ENCODE results near the gene SCUBE1.

Gene SCUBE1

DNA sequence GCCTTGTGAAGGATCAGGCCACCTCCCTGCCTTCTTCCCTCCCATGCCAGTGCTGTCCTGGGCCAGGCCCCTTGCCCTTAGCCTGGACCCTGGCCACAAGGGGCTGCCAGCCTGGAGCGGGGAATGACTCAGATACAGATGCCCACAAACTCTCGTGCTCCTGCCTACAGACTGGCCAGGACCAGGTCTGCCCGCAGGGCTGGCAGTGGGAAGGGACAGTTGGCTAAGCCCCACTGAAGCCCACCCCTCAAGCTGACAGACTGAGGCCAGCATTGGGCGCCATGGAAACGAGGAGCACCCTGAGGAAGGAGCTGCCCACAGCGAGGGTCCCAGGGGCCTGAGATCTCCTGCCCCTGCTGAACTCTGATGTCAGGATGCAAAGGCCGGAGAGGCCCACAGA, 14.1 kb downstream of the SCUBE1 start:
- H3K4me3 Mint-ChIP-seq = no peak overlapping the region
- H3K27ac Mint-ChIP-seq = no peak overlapping the region
- no peaks in the 10 kb centered on the region for H3K36me3 Mint-ChIP-seq
- peaks cover 6% of the 10 kb centered on the region for H3K27me3 Mint-ChIP-seq
- ATAC-seq (ENCODE audit: low read depth) (no peak), DNase-seq (ENCODE audit: low spot score in 2 of 2) (no peak)
- no peaks in the 10 kb centered on the region for H3K4me1 Mint-ChIP-seq
- H3K9me3 Mint-ChIP-seq = no peaks in the 10 kb centered on the region

DNA sequence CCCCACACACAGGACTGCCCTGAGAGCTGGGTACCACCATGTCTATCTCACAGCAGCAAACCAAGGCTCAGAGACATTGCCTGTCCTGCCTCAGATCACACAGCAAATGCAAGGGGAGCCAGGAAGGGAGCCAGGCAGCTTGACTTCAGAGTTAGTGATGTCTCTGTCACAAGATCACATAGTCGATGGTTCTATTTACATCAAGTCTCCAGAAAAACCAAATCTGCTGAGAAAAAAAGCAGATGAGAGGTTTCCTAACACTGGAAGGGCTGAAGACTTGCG, 16.1 kb downstream of the SCUBE1 start:
- Mint-ChIP-seq H3K9me3 (no peaks in the 10 kb centered on the region), H3K27ac (no peak overlapping the region), H3K27me3 (peaks cover 6% of the 10 kb centered on the region), H3K4me1 (no peaks in the 10 kb centered on the region), H3K36me3 (no peaks in the 10 kb centered on the region), H3K4me3 (no peak overlapping the region)
- ATAC-seq (ENCODE audit: low read depth) = no peak
- DNase-seq (ENCODE audit: low spot score in 2 of 2) = no peak

DNA sequence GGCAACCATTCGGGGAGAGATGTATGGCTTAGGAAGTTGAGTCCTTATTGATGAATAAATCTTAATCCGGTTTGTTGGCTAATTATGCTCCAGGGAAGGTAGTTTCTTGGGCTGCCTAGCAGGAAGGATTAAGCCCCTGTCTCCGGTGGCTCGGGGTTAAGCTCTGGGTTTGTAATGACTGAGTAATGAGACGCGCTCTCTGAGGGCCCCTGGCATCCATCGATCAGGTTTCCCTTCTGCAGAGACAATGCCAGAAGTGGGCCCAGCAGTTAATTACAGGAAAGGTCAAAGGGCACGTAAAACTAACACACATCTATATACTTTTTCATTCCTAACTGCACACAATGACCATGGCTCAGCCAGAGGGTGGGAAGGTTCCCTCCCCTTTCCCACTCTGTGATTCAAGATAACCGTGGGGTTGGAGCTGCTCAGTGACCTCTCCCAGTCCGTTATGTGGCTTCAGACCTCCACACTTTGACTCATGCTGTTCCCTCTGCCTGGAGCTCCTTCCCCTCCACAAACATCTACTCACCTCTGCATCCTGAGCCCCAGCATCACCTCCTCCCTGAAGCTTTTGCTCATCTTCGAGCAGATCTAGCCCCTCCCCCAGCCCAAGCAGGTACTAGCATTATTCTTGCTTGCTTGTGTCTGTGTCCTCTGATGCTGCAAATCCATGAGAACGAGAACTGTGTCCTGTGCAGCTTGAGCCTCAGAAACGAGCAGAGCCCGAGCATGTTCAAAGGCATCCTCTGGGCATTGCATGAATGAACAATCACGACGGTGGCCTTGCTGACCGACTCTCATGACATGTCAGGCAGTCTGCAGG, 16.6 kb downstream of the SCUBE1 start:
- Mint-ChIP-seq H3K27me3 (peaks cover 6% of the 10 kb centered on the region), H3K36me3 (no peaks in the 10 kb centered on the region), H3K4me3 (no peak overlapping the region), H3K4me1 (no peaks in the 10 kb centered on the region), H3K9me3 (no peaks in the 10 kb centered on the region), H3K27ac (no peak overlapping the region)
- no peak for ATAC-seq (ENCODE audit: low read depth)
- DNase-seq (ENCODE audit: low spot score in 2 of 2) = no peak

DNA sequence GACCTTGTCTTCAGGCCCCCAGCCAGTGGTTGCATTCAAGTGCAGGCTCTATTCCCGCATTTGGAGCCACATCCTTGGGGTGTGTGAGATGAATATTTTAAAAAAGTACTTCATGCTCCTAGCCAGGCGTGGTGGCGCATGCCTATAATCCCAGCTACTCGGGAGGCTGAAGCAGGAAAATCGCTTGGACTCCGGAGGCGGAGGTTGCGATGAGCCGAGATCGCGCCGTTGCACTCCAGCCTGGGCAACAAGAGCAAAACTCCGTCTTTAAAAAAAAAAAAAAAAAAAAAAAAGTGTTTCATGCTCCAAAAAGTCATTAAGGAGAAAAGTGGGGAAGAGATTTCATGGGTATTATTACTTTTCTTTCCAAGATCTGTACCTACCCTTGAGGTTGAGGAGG, 18.0 kb downstream of the SCUBE1 start:
- Mint-ChIP-seq H3K4me1 (peaks cover 4% of the 10 kb centered on the region), H3K4me3 (no peak overlapping the region), H3K9me3 (no peaks in the 10 kb centered on the region), H3K27ac (no peak overlapping the region), H3K27me3 (peaks cover 6% of the 10 kb centered on the region), H3K36me3 (no peaks in the 10 kb centered on the region)
- DNase-seq (ENCODE audit: low spot score in 2 of 2) (no peak), ATAC-seq (ENCODE audit: low read depth) (no peak)

DNA sequence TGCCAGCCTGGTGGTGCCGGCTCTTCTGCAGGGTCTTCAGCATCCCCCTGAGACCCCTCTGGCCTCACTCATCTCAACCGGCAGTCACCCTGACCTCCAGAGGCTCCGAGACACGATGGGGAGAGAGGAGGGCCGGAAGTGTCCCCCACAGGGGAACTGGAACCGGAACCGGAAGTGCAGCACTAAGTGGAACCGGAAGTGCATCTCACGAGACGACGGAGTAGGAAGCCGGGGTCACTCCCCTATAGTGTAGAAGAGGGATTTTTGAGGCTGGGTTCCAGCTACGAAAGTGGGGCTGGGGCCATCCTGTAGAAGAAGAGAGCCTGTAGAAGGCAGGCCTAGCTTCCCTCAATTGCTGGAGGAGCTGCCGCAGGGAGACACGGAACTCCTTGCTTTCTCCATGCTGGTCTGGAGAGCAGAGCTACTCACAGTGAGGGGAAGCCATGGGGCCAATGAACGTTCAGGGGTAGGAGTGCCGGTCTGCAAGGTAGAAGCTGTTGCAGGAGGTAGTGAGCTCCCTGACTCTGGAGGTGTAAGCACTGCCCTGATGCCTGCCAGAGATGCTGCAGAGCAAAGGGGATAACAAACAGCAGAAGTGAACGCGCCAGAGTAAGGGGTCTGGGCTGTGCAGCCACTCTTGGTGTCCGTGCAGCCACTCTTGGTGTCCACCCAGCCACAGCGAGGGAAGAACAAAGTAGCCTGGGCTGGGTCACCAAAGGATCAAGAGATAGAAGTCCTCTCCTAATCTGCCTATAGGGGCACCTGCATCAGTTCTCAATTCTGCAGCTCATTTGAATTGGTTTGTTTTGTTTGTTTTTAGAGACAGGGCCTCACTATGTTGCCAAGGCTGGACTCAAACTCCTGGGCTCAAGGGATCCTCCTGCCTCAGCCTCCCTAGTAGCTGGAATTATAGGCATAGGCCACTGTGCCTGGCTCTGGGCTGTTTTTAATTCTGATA, 21.9 kb downstream of the SCUBE1 start:
- no peak for DNase-seq (ENCODE audit: low spot score in 2 of 2)
- Mint-ChIP-seq H3K4me3 (no peak overlapping the region), H3K4me1 (peaks cover 4% of the 10 kb centered on the region), H3K27me3 (no peaks in the 10 kb centered on the region), H3K9me3 (no peaks in the 10 kb centered on the region), H3K36me3 (no peaks in the 10 kb centered on the region), H3K27ac (no peak overlapping the region)
- ATAC-seq (ENCODE audit: low read depth) = no peak

DNA sequence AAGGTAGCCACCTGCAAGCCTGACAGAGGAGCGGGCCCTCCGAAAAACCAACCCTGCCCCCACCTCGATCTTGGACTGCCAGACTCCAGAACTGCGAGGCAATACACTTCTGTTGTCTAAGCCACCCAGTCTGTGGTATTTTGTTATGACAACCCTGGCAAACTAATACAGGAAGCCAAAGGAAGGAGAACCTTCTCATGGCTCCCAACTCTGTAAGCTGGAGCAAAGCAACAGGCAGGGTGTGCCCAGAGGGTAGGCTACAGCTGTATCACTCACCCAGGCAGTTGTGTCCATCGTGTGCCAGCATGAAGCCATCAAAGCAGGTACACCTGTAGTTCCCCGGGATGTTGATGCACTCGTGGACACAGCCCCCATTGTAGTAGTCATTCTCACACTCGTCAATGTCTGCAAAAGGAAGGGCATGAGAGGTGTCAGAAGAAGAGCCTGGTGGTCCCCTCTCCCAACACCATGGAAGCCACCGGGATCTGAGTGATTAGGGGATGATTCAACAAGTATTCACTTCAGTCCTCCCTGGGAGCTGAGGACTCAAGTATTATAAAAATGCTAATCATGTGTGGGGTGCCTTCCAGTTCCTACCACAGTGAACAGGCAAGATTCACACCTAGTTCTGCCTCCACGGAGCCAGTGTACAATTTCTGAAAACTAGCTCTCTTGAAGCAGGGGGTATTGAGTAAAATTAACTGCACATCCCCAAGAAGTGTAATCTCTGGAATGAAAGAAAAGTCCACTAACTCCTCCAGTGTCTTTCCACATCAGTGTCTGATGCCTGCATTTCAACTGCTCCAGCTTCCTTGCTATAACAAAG, 23.3 kb downstream of the SCUBE1 start:
- H3K4me3 Mint-ChIP-seq = no peak overlapping the region
- H3K27ac Mint-ChIP-seq = no peak overlapping the region
- ATAC-seq (ENCODE audit: low read depth) = no peak
- H3K4me1 Mint-ChIP-seq = peaks cover 4% of the 10 kb centered on the region
- H3K9me3 Mint-ChIP-seq = no peaks in the 10 kb centered on the region
- no peaks in the 10 kb centered on the region for H3K27me3 Mint-ChIP-seq
- DNase-seq (ENCODE audit: low spot score in 2 of 2) = no peak
- no peaks in the 10 kb centered on the region for H3K36me3 Mint-ChIP-seq

DNA sequence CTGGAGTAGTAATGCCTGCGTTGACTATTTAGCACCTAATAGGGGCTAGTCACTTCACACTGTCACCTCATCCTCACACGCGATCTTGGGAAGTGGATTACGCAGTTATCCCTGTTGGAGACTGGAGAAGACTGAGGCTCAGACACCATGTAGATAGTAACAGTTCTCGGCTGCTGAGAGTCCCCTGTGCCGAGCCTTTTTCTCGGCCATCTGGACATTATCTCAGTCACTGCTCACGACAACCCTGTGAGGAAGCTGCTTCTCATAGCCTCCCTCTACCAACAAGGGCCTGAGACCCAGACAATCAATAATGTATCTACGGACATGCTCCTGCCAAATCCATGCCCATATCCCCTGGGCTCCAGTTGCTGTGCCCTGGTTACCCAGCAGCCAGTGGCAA, 25.9 kb downstream of the SCUBE1 start:
- peaks cover 4% of the 10 kb centered on the region for H3K4me1 Mint-ChIP-seq
- no peak overlapping the region for H3K27ac Mint-ChIP-seq
- no peak for DNase-seq (ENCODE audit: low spot score in 2 of 2)

DNA sequence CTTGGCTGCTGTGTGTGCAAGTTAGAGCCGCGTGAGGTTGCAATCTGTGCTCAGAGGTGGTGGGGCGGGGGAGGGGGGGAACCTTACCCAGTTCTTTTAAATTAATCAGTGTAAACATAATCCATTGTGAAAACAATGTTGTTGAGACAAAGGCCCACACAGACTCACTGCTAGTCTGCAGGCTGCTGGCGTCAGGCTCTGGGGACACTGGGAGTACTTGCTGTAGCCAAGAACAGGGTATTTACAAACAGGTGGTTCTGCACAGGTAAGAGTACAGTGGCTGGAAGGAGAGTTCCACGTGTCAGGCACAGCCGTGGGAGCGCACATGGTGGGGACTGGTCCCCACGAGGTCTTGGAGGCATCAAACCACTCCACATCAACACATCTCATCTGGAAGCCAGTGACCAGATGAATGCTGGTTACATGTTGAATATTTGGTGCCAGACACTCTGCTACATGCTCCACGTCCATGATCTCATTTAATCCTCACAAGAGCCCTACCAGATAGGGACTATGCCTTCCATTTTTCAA, 27.4 kb downstream of the SCUBE1 start:
- H3K9me3 Mint-ChIP-seq = no peaks in the 10 kb centered on the region
- no peaks in the 10 kb centered on the region for H3K36me3 Mint-ChIP-seq
- no peak overlapping the region for H3K27ac Mint-ChIP-seq
- H3K27me3 Mint-ChIP-seq = peaks cover 9% of the 10 kb centered on the region
- ATAC-seq (ENCODE audit: low read depth) (no peak), DNase-seq (ENCODE audit: low spot score in 2 of 2) (no peak)
- no peak overlapping the region for H3K4me3 Mint-ChIP-seq
- H3K4me1 Mint-ChIP-seq = no peaks in the 10 kb centered on the region

More for the DNA sequence above, 25.9 kb downstream of the SCUBE1 start:
- H3K27me3 Mint-ChIP-seq = peaks cover 2% of the 10 kb centered on the region
- H3K36me3 Mint-ChIP-seq = no peaks in the 10 kb centered on the region
- ATAC-seq (ENCODE audit: low read depth) = no peak
- no peaks in the 10 kb centered on the region for H3K9me3 Mint-ChIP-seq
- no peak overlapping the region for H3K4me3 Mint-ChIP-seq

DNA sequence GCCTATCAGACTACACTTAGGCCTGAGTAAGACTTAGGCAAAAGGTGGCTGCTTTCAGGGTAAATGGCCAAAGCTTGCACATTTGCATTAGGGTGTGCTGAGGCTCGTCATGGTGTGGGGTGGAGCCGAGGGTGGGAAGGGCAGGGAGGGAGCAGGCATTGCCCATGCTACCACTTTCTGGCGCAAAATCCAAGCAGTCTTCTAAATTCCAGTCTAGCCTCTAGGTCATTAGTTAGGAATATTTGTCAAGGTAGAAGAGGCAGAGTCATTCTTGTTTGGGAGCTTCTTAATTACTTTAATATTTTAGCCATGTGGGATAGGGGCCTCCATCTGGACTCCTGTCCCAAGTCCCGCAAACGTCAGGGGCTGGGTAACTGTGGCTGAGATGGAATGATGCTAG, 28.6 kb downstream of the SCUBE1 start:
- Mint-ChIP-seq H3K27me3 (peaks cover 14% of the 10 kb centered on the region), H3K4me3 (no peak overlapping the region), H3K4me1 (no peaks in the 10 kb centered on the region), H3K9me3 (no peaks in the 10 kb centered on the region), H3K27ac (no peak overlapping the region), H3K36me3 (no peaks in the 10 kb centered on the region)
- ATAC-seq (ENCODE audit: low read depth) (no peak), DNase-seq (ENCODE audit: low spot score in 2 of 2) (no peak)

DNA sequence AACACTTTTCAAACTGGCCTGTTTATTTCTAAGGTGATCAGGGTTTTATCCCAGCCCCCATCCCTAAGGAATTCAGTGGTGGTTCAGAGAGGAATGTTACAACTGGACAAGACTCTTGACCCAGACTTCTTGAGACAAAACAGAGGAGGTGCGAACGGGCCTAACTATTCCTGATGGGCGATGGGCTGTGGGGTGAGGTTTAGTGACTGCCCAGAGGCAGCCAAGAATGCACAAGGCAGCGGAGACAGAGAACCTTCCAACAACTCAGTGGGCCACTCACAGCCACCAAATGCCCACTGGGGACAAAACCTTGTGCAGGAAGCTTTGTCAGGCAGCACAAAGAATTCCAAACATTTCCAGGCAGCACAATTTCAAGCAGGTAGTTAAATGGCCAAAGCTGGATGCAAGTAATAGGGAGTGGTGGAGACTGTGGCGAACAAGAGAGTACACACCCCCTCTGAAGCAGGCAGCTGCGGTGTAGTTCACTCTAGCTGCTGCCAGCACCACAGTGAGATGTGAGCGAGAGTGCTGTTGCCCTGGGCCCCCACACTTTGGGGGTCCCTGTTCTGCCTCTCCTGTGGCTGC, 29.2 kb downstream of the SCUBE1 start:
- H3K36me3 Mint-ChIP-seq = no peaks in the 10 kb centered on the region
- DNase-seq (ENCODE audit: low spot score in 2 of 2) (no peak), ATAC-seq (ENCODE audit: low read depth) (no peak)
- H3K4me1 Mint-ChIP-seq = no peaks in the 10 kb centered on the region
- no peaks in the 10 kb centered on the region for H3K9me3 Mint-ChIP-seq
- H3K27me3 Mint-ChIP-seq = peaks cover 15% of the 10 kb centered on the region
- H3K27ac Mint-ChIP-seq = no peak overlapping the region
- H3K4me3 Mint-ChIP-seq = no peak overlapping the region

DNA sequence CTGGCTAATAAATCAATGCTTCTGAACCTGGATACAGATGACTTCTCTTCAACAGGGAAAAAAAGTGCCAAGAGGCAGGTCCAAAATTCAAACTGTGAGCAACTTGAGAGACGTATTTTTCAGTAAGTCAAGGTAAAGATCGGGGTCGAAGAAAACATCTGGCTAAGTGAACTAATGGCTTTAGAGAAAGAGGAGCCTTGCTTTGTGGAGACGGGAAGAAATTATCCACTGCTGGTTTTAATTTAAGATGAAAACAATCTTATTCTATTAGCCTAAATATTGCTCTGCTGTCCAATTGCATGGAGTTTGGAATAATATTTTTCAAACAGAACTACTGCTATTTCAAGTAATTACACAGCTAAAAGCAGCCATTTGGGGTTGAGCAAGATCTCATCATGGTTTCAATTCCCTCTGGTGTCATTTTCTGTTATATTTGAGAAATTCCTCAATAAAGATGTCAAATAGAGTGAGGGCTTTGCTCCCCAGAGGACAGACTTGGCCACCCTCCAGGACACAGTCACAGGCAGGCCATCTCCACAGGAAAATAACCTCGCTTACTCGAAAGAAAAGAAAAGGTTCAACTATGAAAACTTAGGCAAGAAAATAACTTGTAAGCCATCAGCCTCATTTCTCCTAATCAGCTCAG, 29.8 kb downstream of the SCUBE1 start:
- H3K36me3 Mint-ChIP-seq = no peaks in the 10 kb centered on the region
- DNase-seq (ENCODE audit: low spot score in 2 of 2) (no peak), ATAC-seq (ENCODE audit: low read depth) (no peak)
- H3K27ac Mint-ChIP-seq = no peak overlapping the region
- peaks cover 17% of the 10 kb centered on the region for H3K27me3 Mint-ChIP-seq
- no peaks in the 10 kb centered on the region for H3K4me1 Mint-ChIP-seq
- no peak overlapping the region for H3K4me3 Mint-ChIP-seq
- H3K9me3 Mint-ChIP-seq = no peaks in the 10 kb centered on the region

DNA sequence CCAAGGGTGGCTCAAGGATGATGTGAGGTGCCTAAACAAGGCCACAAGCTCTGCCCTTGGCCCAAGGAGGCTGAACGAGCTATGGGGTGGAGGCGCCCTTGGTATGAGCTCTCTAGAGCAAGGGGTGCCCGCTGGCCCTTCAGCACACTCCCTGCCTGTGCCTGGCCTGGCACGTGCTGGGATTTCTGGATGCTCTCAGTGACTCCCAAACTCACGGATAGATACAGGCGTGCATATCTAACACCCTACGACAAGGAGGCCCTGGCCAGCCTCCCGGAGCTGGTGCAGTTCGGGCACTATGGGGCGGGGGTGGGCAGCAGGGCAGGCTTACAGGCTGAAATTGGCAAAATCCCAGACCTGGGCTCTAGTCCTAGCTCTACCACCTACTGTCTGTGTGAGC, 30.6 kb downstream of the SCUBE1 start:
- ATAC-seq (ENCODE audit: low read depth) = no peak
- Mint-ChIP-seq H3K9me3 (no peaks in the 10 kb centered on the region), H3K4me3 (no peak overlapping the region), H3K36me3 (no peaks in the 10 kb centered on the region), H3K4me1 (no peaks in the 10 kb centered on the region), H3K27ac (no peak overlapping the region), H3K27me3 (peaks cover 17% of the 10 kb centered on the region)
- no peak for DNase-seq (ENCODE audit: low spot score in 2 of 2)

DNA sequence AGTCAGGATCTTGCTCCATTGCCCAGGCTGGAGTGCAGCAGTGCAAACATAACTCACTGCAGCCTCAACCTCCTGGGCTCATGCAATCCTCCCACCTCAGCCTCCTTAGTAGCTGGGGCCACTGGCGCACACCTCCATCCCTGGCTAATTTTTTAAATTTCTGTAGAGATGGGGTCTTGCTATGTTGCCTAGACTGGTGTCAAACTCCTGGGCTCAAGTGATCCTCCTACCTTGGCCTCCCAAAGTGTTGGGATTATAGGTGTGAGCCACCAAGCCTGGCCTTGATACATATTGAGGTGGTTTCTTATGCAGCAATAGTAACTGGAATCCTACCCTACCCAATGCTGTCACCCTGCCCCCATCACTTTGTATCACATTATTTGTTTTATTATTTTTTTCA, 32.4 kb downstream of the SCUBE1 start:
- ATAC-seq (ENCODE audit: low read depth) (no peak), DNase-seq (ENCODE audit: low spot score in 2 of 2) (no peak)
- H3K36me3 Mint-ChIP-seq = no peaks in the 10 kb centered on the region
- no peak overlapping the region for H3K4me3 Mint-ChIP-seq
- H3K4me1 Mint-ChIP-seq = no peaks in the 10 kb centered on the region
- no peaks in the 10 kb centered on the region for H3K9me3 Mint-ChIP-seq
- H3K27ac Mint-ChIP-seq = no peak overlapping the region
- peaks cover 22% of the 10 kb centered on the region for H3K27me3 Mint-ChIP-seq

All from memory B cell (primary cell).